GM10266 (cell line): ENCODE data around the gene EME1.
"Not testable (repeated sequence)": the region's sequence is repeated elsewhere in the genome, so short reads cannot be mapped to it uniquely, and the experiment has no call there.

ENCODE experiments used
- DNase-seq: peaks from one replicate; pipeline ENCODE4 v3.0.0; 2012; ENCODE audit errors: extremely low spot score
- TF ChIP-seq, protein P1 (sequence below): IDR thresholded peaks from 2 replicates; pipeline ENCODE4 v1.5.1; 2012; ENCODE audit warnings: mild to moderate bottlenecking, low read depth; ENCODE audit not compliant: control insufficient read depth, insufficient read depth; ENCODE audit errors: missing control alignments

The EME1 gene

DNA sequence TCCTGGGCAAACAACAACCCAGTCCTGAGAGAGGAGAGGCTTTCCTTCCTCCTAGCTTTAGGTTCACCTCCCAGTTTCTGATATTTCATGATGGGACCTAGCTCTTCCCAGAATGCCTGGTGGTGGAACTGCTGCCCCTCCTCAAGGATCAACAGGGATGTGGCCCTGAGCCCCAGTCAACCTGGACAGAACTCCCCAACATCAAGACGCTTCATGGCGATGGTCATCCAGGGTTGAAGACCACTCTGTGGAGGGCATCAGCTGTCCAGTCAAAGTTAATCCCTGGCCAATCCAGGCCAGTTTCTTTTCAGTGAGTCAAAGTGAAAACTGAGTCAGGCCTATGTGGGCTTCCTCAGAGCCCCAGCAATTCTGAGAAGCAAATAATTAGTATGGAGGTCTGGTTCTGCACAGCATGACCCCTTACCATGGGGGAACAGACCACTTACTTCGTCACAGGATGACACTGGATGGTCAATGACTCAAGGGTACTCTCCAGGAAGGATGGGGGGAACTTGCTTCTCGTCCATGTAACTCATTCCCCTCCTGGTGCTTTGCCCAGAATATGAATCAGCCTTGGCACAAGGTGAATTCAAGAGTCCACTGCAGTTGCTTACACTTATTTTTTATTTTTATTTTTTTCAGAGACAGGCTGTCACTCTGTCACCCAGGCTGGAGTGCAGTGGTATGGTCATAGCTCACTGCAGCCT is 41.8 kb upstream of the EME1 start:
- TF ChIP-seq, protein P1, sequence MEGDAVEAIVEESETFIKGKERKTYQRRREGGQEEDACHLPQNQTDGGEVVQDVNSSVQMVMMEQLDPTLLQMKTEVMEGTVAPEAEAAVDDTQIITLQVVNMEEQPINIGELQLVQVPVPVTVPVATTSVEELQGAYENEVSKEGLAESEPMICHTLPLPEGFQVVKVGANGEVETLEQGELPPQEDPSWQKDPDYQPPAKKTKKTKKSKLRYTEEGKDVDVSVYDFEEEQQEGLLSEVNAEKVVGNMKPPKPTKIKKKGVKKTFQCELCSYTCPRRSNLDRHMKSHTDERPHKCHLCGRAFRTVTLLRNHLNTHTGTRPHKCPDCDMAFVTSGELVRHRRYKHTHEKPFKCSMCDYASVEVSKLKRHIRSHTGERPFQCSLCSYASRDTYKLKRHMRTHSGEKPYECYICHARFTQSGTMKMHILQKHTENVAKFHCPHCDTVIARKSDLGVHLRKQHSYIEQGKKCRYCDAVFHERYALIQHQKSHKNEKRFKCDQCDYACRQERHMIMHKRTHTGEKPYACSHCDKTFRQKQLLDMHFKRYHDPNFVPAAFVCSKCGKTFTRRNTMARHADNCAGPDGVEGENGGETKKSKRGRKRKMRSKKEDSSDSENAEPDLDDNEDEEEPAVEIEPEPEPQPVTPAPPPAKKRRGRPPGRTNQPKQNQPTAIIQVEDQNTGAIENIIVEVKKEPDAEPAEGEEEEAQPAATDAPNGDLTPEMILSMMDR, result no peak
- DNase-seq, result no peak

DNA sequence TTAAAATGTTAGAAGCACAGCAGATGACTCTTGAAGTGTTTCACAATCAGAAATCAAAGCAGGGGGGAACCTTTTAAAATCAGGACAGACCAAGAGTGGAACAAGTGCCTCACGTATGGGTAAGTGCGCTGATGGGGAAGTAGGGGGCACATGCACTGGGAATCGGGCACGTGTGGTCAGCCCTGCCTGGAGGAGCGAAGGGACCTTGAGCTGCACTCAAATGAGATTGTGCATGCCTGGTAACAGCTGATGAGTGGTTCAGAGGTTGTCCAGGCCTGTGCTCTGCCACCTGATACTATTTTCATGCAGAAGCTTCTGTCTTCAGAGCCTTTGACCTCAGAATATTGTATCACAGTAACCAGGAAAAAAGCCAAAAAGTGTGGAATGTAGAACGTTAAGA is 40.8 kb upstream of the EME1 start:
- TF ChIP-seq, protein P1, result no peak
- DNase-seq, result no peak

DNA sequence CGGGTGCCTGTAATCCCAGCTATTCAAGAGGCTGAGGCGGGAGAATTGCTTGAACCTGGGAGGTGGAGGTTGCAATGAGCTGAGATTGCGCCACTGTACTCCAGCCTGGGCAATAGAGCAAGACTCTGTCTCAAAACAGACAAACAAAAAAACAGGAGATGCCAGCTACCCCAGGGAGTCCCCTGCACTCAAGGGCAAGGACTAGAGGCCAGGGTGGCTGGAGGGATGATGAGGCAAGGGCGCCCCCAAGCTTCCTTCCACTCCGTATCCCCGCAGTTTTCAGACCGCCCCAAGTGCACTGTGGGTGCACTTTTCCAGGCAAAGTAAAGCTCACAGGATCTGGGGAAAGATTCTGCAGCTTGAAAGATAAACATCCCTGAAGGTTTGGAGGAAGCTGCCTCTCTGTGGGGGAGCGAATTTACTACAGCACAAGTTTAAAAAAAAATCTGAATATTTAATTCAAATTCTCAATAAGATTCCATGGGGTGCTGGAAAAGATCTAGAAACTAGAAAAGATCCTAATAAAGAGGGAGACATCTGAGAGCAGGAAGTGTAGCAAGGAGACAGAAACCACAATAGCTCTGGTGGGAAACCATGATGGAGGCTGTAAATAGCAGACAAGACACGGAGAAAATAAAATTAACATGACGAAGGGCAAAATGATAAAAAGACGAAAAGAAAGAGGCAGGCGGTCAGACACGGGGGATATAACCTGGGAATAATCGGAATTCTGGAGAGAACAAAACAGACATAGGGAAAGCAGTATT is 39.6 kb upstream of the EME1 start:
- DNase-seq, result not testable (repeated sequence)
- TF ChIP-seq, protein P1, result peak; percentile 19

DNA sequence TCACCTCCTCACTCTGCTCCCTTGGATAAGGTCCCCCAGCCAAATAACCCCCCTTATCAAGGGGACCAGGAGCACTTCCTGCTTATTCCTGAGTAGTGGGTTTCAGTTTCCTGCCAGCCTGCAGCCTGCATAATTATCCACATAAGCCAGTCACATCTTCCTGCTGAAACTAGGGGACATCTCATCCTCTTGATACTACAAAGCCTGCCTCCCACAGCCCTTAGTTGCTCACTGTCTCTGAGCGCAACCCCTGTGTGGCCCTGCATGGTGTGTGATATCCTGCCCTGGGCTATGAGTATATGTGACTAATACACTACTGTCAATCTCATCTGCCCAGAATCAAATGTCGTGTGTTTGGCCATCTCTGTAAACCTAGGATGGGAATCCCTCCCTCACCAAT is 35.1 kb upstream of the EME1 start:
- TF ChIP-seq, protein P1, result no peak
- no peak for DNase-seq

DNA sequence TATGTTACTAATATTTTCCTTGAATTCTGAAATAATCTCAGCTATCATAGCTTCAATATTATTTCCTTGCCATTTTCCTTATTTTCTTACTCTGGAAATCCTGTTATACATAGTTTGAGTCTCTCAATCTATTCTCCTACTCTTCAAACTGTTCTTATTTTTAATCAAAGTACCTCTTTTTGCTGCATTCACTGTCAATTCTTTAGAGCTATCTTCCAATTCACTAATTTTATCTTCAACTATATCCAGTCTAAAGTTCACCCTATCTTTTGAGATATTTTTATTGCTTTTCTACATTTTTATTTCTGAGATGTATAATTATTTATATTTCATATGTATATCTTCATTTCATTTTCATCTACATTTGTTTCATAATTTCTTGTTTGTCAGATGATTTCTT is 34.4 kb upstream of the EME1 start:
- TF ChIP-seq, protein P1, result no peak
- no peak for DNase-seq

DNA sequence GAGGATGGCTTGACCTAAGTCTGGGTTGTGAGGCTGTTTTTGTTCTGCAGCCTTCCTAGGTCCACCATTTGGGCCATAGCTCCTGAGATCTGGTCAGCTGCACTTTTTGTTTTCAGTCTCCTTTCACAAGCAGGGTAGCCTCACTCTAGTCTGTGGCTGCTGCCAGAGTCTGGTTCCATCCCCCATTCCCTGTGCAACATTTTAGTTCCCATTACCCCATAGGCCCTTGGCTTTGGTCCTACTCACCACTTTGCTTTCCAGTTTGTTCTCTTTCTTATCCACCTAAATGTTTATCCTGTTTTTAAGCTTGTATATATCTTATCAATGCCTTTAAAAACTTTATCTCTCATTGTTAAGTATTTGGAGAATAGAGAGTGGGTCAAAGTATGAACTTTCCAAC is 33.6 kb upstream of the EME1 start:
- TF ChIP-seq, protein P1, result no peak
- DNase-seq, result no peak
